GM19023 (cell line): ENCODE results near the gene HSF4.

Experiments used
- ATAC-seq: cut with Tn5 transposase; IDR thresholded peaks from one replicate; pipeline ENCODE4 v1.9.1; 2021; ENCODE audit warnings: mild to moderate bottlenecking, moderate library complexity; ENCODE audit not compliant: unreplicated experiment

HSF4 gene

DNA sequence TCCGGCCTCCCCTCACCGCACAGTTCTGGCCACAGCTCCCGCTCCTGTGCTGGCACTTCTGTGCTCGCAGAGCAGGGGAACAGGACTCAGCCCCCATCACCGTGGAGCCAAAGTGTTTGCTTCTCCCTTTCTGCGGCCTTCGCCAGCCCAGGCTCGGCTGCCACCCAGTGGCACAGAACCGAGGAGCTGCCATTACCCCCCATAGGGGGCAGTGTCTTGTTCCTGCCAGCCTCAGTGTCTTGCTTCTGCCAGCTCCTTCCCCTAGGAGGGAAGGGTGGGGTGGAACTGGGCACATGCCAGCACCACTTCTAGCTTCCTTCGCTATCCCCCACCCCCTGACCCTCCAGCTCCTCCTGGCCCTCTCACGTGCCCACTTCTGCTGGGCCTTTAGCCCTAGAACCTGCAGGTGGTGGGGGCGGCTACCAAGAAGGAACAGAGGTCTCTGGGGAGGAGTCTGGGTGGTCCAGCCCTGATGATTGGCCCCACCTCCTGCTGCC is 33.7 kb downstream of the HSF4 start:
- no peak for ATAC-seq

DNA sequence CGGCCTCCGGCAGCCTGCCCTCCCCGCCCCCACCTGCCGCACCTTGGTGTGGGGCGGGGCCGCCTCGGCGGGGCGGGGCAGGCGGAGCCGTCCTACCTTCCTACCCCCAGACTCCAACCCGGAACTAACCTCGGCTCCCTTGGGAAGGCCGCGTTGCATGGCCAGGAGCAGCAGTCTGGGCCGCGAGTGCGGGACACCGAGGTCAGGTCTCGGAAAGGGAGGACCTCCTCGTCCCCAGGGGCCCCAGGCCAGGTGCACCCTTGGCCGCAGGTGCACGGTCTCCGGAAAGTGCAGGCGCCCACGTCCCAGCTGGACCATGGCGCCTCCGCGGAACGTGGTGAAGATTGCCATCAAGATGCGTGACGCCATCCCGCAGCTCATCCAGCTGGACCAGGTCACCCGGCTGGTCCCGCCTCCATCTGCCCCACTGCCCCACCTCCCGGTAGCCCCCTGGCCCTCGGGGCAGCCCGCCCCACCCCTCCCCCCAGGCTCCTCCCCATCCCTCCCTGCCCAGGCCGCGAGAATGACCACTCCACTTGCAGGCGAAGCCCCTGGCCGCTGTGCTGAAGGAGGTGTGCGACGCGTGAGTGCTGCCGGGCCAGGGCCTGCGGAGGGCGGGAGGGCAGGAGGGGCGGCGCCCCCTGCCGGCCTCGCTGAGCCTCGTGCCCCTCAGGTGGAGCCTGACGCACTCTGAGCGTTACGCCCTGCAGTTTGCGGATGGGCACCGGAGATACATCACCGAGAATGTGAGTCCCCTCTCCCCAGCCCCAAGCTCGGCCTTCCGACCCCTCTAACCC is 34.7 kb downstream of the HSF4 start, which contains the start of gene ELMO3:
Gene ELMO3, plus strand, starts transcription at position 121 of the 797 bp plus-strand sequence. Its CDS starts 196 bp downstream, at position 317.
- no peak for ATAC-seq

DNA sequence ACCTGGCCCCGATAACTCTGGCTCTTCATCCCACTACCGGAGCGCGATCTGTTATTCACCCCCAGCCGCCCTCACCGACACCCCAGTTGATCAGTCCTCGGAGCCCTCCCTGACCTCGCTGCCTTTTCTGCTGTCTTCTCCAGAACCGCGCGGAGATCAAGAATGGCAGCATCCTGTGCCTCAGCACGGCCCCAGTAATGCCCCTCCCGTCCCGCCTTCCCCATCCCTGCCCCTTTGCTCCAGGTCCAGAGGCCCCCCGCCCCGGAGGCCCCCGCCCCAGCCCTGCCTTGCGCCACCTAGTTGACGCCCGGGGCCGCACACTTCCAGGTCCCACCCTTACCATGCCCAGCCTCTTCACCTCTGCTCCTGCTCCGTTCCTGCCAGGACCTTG is 35.3 kb downstream of the HSF4 start:
- ATAC-seq, result no peak

DNA sequence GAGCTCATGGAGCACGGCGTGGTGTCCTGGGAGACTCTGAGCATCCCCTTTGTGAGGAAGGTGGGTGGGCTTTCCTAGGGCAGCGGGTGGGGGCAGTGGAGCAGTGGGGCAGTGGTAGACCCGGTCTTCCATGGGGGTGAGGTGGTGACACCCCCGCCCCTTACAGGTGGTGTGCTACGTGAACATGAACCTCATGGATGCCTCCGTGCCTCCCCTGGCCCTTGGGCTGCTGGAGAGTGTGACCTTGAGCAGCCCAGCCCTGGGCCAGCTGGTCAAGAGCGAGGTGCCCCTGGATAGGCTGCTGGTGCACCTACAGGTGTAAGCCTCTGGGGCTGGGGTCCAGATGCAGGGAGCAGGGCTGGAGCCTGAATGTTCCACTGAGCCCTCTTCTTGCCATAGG is 35.9 kb downstream of the HSF4 start:
- ATAC-seq, result no peak

DNA sequence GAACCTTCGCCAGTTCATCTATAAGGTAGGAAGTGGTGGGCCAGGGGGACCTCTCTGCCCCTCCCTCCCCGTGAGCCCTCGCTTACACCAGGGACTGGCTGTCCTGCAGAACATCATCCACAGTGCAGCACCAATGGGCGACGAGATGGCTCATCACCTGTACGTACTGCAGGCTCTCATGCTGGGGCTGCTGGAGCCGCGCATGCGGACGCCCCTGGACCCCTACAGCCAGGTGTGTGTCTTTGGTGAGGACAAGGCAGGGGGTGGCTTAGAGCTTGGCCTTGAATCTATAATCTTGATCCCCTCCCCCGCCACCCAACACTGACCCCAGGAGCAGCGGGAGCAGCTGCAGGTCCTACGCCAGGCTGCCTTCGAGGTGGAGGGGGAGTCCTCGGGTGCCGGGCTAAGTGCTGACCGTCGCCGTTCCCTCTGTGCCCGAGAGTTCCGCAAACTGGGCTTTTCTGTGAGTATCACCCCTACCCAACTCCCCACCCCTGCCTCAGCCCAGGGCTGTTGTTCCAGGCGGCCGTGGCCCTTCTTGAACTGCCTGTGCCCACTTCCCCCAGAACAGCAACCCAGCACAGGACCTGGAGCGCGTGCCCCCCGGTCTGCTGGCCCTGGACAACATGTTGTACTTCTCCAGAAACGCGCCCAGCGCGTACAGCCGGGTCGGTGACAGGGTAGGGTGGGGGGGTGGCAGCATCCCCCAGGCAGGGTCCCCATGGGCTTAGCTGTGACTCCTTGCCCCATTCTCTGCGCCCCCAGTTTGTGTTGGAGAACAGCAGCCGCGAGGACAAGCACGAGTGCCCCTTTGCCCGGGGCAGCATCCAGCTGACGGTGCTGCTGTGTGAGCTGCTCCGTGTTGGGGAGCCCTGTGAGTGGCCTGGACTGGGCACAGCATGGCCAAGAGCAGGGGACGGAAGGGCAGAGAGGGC is 37.1 kb downstream of the HSF4 start:
- no peak for ATAC-seq

DNA sequence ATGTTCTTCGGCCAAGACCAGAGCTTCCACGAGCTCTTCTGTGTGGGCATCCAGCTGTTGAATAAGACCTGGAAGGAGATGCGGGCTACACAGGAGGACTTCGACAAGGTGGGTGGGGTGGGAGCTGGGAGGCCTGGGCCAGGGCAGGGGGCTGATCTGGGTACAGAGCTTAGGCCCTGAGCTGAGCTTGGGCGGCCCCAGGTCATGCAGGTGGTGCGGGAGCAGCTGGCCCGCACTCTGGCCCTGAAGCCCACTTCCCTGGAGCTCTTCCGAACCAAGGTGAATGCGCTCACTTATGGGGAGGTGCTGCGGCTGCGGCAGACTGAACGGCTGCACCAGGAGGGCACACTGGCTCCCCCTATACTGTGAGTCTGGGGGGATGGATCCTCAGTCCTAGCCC is 37.9 kb downstream of the HSF4 start:
- ATAC-seq, result no peak

DNA sequence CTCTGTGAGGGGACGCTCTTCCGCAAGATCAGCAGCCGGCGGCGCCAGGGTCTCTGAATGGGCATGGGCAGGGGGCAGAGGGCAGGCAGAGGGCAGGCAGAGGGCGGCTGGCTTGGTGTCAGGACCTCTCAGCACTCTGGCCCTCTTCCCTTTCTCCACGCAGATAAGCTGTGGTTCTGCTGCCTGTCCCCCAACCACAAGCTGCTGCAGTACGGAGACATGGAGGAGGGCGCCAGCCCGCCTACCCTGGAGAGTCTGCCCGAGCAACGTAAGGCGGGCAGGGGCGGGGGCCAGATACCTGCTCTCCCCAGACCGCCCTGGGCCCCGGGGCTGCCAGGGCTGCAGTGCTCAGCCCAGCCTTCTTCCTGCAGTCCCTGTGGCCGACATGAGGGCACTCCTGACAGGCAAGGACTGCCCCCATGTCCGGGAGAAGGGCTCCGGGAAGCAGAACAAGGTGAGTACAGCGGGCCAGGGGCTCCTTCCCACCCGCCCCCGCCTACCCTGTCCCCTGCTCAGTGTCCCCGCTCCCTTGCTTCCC is 38.5 kb downstream of the HSF4 start:
- ATAC-seq, result no peak

DNA sequence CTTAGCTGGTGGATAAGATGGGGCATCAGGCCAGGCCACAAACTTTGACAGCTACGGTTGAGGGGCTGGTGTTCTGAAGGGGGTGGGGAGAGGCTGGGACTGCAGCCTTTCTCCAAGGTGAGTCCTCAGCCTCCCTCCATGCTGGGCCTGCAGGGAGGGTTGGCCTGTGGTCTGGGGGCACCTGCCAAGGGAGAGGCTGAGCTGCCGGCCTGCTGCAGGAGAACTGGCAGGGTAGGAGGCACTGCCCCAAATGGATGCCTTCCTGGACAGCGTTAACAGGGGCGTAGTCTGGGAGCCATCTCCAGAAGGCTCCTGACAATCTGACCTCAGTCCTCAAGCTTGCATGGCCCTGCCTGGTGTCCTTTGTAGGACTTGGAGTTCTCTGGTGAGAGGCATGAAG is 39.5 kb downstream of the HSF4 start:
- ATAC-seq, result no peak

DNA sequence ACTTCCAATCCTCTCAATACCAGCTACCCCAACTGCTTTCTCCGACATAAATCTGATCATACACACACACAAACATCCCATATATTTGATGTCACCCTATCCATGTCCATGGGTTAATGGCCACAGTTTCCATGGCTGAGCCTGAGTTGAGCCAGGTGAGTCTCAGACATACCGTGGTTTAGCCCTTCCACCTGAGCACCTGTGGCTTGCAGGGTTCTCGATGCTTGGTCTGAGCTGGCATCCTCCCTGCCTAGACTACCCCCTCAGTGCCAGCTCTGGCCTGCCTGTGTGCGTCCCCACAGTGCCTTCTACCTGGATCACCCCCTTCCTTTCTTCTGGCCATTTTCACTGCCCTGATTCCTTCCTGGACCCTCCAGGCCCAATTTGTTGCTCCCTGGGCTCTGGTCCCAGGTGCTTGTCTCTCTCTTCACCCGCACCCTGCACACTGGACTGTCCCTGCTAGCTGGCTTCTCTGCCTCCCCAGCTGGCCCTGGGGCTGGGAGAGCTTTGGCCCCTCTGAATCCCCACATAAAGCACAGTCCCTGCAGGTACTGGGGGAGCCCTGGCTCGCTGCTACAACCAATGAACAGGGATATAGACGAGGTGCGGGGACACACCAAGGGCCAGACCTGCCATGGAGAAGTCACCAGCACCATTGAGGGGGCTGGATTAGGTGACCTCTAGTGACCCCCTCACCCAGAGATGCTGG is 41.7 kb downstream of the HSF4 start:
- no peak for ATAC-seq

DNA sequence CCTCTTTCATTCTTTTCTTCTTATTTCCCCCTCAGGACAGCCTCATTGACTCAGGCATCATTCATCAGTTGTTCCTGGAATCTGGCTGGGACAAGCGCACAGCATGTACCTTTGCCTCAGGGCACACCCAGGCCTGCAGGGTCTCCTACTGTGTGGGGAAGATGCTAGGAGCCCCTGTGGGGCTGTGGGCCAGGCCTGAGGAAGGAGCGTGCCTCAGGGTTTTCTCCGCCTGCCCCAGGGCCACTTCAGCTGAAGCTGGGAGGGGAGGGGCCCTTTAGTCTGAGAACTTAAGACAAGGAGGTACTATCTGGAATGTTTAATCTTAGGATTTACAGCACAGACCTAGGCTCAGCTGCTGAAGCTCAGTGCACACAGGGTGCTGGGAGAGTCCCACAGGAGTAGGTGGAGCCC is 42.3 kb downstream of the HSF4 start:
- ATAC-seq, result no peak

DNA sequence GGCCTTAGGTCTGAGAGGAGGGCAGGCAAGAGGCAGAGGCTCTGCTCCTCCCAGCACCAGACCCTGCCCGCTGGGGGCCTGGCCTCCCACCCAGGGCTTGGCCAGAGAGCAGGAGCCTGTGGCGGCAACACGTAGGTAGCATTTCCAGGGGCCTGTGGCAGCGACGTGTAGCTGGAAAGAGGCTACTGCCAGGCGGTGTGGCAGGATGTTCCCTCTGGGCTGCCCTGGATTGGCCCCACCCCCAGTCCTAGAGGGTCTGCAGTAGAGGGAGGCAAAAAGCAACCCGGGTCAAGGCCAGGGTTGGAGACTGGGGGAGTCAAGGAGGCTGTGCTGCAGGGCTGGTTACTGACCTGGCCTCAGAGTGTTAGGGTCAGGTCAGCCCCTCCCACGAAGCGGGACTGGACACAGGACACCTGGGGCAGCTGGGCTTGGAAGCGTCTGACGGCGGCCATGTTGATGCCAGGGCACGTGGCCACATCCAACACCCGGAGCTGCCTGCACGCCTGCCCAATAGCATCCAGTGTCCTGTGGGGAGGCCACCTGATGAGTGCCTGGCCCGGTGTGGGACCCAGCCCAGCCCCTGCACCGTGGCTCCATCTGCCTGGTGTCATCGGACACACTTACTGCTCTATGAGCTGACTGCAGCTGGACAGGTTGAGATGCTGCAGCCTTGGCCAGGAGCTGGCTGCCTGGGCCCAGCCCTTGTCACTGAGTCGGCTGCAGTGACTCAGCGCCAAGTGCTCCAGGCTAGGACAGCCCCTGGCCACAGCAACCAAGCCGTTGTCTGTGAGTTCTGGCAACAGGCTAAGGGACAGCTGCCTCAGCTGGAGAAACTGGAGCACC is 42.9 kb downstream of the HSF4 start:
- ATAC-seq, result no peak

DNA sequence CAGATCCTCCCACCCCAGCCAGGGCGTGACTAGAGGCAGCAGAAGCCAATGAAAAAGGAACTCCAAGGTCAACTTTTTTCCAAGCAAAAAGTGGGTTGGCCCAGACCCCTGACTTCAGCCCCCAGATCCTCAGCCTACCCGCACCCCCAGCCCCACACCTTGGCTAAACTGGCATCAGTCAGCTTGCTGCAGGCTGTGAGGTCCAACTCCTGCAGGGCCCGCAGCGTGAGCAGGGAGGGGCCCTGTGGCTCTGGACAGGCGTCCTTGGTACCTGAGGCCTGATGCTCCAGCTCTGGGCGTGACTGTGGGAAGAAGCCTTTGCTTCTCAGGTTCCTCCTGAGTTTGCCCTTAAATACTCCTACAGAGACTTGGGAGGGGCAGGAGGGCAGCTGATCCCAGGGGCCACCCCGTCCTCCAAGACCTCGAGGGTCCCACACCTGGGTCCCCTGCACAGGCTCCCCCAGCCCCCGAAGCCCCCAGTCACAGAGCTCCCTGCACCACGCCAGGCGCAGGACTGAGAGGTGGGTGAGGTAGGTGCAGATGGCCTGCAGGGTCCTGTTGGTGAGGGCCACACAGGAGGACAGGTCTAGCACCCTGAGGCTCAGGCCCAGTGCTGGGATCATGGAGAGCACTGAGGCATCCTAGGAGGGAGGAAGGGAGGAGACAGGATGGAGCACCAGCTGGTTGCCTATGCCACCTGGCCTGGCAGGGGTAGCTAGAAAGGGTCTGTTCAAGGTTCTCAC is 43.8 kb downstream of the HSF4 start:
- no peak for ATAC-seq

DNA sequence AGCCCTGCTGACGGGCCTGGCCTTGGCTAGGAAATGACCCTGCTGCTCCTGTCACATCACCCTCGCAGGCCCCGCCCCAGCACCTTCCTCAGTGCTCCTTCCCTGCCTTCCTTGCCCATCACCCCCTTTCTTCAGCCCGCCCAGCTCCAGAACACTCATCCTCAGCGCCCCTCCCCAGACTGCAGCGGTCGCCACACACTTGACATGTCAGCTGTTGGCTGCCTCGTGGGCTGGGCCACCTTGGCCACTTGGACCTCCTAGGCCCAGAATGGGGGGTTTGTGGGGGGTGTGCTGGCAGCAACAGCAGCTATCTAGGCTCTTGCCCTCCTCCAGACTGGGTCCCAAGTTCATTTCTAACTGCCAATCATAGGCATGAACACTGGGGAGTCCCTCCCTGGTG is 45.0 kb downstream of the HSF4 start:
- no peak for ATAC-seq

DNA sequence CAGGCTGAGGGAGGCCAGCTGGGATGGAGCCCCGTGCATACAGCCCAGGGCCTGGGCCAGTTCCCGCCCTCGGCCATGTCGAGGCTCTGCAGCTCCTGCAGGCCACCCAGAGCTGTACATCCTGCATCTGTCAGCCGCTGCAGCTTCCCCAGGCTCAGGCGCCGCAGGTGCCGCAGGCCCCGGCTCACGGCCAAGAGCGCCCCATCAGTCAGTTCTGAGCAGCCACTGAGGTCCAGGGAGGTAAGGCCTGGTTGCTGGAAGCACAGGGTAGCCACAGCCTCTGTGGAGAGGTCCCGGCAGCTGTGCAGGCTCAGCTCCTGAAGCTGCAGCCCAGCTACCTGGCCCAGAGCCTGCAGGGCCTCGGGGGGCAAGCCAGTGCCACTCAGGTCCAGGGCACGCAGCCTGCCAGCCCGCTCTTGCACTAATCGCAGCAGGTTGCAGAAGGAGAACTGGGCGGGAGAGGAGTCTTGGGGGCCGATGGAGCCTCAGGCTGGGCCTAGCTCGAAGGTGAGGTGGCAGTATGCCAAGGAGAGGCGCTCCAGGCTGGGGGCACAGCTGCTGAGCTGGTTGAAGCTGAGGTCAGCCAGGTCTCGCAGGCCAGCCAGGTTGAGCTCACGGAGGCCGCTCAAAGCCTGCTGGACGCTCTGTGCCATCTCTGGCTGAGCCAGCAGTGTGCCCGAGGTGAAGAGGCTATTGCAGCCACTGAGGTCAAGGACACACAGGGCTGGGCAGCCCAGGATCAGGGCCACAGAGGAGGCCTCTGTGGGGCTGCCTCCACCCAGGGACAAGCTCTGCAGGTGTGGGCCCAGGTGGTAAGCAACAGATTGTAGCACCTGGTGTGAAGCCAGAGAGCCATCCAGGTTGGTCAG is 45.8 kb downstream of the HSF4 start:
- ATAC-seq, result no peak

DNA sequence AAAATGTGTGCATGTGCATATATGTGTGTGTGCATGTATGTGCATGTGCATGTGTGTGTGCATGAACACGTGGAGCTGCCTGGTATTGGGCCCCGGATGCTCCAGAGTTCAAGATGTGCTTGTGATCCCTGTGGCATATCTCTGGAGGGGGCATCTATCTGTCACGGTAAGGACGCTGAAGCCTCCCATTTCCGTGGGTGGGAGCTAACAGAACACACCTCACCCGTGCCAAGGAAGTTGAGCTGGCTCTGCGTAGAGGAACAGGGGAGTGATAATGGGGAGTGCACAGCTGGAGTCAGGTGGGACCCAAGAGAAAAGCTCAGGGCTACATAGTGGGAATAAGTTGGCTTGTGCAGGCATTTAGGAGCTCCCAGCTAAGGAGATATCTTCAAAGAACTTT is 47.1 kb downstream of the HSF4 start:
- ATAC-seq, result no peak

DNA sequence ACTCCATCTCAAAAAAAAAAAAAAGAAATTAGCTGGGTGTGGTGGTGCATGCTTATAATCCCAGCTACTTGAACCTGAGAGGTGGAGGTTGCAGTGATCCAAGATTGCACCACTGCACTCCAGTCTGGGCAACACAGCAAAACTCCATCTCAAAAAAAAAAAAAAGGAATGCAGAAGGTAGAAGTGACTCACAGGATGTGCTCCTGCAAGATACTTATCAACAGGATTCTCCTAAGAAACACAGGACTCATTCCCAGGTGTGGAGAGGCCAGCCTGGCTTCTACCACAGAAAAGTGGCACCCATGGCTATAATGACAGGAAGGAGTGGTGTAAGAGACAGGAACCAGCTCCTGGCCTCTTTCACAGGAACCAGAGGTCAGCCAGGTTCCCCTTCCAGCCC is 48.2 kb downstream of the HSF4 start:
- ATAC-seq, result no peak

DNA sequence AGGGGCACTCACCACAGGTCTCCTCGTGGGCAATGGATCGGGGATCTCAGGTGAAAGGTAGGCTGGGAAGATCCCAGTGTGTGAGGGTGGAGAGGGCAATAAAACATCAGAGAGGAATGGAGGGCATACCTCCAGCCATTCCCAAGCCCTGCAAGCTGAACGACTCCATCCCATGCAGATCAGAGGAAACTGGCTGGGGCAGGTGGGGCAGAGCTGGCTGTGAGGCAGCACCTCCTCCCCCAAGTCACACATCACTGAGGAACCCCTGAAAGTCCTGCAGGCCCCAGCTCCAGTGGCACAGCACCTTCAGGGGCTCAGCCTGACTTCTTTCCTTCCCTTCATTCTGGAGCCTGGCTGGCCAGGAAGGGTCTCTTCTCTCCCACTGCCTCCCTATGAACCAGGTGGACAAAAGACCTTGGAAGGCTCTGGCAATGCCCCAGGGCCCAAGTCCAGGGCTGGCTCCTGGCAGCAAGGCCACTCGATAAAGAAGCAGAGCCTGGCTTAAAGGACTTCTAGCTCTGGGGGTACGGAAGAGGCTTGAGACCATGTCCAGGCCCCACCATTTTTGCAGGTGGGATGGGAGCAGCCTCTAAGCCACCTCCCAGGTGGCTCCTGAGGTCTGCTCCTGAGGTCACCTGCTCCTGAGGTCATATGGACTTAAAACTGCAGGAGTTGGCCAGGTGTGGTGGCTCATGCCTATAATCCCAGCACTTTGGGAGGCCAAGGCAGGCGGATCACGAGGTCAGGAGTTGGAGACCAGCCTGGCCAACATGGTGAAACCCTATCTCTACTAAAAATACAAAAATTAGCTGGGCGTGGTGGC is 48.9 kb downstream of the HSF4 start:
- no peak for ATAC-seq
